HG02678 (cell line): ENCODE results near the gene MICA.
A peak's percentile ranks its signal among the peaks of the same experiment; 100 is the strongest.
"Not testable (repeated sequence)": the region's sequence is repeated elsewhere in the genome, so short reads cannot be mapped to it uniquely, and the experiment has no call there.

Source experiments
- ATAC-seq: cut with Tn5 transposase; IDR thresholded peaks from one replicate; pipeline ENCODE4 v1.9.1; 2021; ENCODE audit warnings: mild to moderate bottlenecking, moderate library complexity; ENCODE audit not compliant: unreplicated experiment

The MICA gene

GRCh38 chr6:31379850-31380249 is 23.5 kb upstream of the MICA start:
- ATAC-seq: no peak

DNA sequence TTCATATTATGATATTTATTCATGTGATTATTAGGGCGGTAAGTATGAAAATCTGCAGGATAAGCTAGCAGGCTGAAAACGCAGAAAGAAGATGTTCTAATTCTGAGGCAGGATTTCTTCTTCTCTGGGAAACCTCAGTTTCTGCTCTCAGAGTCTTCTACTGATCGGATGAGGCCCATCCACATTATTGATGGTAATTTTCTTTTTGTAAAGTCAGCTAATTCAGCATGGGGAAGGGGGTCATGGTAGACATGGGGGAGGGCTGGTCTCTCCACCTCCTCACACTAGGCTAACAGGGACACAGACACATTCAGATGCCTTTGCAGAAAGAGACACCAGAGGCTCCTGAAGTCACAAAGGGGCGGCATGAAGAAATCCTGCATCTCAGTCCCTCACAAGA is 21.7 kb upstream of the MICA start:
- ATAC-seq: no peak

- no peak for ATAC-seq
Observed at GRCh38 chr6:31383149-31383548, 20.2 kb upstream of the MICA start.

DNA sequence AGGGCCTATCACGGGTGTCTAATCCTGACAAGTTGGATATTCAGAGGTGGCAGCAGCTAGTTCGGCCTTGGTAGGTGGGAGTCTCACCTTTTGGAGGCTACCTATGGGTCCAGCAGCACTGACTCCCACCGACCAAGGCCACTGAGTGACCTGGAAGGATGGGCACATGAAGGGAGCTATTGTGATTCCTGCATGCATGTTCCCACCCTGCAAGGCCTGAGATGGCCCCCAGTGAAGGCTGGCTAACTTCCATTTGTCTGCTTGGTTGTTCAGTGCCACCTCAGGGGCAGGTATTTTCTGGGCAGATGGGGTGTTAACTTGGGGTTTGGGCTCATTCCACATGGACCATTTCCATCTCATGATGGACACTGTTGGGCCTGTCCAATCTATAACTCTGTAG is 18.4 kb upstream of the MICA start:
- no peak for ATAC-seq

DNA sequence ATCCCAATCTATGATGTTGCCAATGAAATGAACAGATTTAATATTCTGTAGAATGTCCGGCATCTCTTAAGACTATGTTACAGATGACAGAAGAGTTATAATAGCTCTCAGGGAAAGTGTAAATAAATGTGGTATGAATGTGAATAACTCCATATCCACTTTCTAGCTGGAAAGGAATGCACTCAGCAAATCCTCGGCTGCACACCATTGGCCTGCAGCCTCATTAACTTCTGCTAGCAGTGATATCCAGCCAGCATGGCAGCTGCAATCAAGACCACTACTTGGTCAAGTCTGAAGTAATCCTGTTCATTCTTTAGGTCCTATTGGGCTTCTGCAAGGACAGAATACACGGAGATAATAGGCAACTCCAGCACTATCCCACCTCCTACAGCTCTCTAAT is 17.3 kb upstream of the MICA start:
- no peak for ATAC-seq

- ATAC-seq: no peak
Observed at GRCh38 chr6:31386977-31387376, 16.4 kb upstream of the MICA start.

DNA sequence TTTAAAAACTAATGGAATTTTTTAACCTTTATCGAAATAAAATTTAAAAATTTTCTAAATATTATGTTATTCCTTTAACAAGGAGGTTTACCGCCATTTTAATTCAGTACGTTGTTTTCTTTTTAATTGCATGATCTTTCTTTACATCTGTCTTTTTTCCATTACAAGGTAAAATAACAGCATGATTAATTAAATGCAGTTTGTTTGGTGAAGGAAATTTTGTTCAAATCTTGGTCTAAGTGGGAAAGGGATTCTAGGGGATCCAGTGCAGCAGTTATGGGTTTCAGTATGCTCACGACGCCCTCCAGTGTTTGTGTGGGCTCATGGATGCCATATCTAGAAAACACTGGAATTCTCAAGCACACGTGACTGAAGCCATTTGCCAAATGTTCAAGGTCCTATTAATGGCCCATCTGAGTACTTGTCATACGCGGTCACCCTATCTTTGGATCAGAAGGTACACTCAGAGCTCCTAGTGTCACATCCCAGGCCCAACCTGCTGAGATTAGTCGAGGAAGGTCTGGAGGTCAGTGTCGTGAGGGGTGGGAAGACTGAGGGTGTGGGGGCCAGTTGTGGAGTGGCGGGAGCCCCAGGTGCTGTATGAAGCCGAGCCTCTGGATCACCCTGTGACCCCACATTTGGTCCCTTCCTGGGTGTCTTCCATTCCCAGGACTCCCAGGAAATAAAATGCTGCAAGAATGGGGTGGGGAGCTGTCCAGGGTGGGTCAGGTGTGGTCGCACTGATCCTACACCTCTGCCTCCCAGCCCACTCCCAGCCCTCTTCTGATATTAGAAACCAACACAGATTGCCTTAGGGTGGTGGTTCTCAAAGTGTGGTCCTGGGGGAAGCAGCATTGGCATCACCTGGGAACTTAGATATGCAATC is 14.2 kb upstream of the MICA start:
- ATAC-seq: not testable (repeated sequence)

GRCh38 chr6:31389802-31390132 is 13.6 kb upstream of the MICA start:
- ATAC-seq: not testable (repeated sequence)

DNA sequence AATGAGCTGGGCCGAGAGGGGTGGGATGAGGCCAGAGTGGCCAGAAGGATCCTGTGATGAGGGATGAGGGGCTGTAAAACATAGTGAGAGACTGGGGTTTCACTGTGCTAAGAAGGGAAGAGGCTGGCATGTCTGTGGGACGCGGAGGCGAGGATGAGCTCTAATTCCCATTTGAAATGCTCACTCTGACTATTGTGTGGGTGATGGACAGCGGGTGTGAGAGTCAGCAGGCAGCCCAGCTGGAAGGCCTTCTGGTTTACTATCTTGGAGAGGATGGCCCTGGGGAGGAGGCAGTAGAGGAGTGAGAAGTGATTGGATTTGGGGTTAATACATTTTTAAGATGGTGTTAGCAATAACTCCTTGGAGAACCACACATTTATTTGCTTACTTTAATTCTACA is 9.5 kb upstream of the MICA start:
- no peak for ATAC-seq

GRCh38 chr6:31394381-31394780 is 9.0 kb upstream of the MICA start:
- no peak for ATAC-seq

GRCh38 chr6:31395832-31396231 is 7.6 kb upstream of the MICA start:
- ATAC-seq: no peak

DNA sequence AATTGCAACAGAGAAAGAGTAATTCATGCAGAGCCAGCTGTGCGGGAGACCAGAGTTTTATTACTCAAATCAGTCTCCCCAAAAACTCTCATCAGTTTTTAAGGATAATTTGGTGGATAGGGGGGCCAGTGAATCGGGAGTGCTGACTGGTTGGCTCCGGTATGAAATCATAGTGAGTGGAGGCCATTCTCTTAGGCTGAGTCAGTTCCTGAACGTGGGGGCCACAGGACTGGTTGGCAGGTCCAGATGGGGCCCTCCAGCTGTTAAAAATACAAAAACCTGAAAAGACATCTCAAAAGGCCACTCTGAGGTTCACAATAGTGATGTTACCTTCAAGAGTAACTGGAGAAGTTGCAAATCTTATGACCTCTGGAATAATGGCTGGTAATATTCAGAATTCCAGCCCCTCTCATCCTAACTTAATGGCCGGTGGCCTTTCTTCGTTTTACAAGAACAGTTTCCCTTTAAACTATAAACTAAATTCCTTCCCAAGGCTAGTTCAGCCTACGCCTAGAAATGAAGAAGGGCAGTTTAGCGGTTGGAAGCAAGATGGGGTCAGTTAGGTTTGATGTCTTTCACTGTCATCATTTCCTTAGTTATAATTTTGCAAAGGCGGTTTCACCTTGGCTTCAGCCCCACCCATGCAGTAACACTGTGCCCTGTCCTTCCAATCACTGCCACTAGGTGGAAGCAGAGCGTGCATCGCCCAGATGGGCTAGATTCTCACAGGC is 6.8 kb upstream of the MICA start:
- ATAC-seq: peak; percentile 45

DNA sequence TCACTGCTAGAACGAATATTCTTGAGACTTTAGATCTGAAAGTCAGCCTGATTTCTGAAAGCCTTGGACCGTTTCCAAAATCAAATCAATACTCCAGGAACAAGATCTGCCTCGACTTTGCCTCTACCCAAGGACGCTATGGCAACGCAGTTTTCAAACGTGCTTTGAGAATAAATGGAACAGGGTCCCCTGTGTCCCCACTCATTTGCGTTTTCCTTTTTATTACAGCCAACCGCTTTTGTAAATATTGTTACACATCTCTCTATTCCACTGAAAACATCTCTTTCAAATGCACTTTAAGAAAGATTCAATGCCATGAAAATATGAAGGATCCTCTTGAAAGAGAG is 6.3 kb upstream of the MICA start:
- ATAC-seq: not testable (repeated sequence)

GRCh38 chr6:31397901-31398525 is 5.4 kb upstream of the MICA start:
- no peak for ATAC-seq

- ATAC-seq: peak; percentile 41
Observed at GRCh38 chr6:31399589-31400466, 3.6 kb upstream of the MICA start.

GRCh38 chr6:31400467-31401289 is 2.7 kb upstream of the MICA start:
- ATAC-seq: peak; percentile 43

DNA sequence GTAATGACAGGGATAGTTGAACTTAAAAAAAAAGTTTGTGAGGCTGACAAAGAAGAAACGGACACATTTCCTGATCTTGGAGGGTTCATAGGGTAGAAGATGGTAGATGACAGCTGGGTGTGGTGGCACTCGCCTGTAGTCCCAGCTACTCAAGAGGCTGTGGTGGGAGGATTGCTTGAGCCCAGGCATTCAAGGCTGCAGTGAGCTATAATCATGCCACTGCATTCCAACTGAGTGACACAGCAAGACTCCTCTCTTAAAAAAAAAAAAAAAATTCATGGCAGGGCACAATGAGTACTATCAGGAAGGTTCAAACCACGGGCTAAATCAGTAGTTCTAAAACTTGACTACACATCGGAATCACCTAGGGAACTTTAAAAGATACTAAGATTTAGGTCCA is 2.0 kb upstream of the MICA start:
- no peak for ATAC-seq

DNA sequence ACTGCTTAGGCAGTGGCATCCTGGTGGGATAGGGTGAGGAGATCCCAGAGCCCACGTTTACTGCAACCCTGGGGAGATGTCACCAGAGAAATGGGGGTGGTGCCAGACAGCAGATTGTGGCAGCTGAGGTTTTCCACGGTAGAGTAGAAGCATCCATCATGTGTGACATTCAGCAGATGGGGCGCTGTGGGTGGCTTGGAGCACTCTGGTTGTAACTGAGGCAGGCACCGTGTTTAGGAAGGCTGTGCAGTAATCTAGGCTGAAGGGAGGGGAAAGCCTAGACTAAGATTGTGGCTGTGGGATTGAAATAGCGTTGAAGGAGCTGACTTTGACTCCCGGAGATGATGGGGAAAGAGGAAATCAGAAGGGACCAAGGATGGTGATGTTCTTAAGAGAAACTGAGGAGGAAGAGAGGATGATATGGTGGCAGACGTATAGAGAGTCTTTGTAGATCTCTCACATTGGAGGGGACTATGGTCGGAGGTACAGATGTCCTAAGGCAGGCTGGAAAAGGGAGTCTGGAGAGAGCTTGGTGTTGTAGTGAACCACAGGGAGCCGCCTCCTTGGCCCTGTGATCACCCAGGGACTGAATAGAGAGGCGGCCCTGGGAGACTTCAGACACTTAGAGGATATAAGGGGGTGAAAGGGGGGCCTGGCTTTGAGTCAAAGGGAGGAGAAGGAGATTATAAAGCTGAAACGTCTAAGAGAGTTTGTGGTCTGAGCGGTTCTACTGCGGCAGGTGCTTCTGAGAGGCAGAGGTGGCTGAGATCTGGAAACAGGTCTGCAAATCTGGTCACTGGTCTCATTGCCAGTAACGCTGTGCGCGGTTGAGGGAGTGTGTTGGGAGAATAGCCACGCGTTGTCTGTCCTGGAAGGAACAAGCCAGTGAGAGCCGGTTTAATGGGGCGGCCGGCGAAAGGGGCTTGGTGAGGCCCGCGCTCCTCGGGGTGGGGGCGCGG is 792 bp upstream of the MICA start:
- ATAC-seq: peak; percentile 4

DNA sequence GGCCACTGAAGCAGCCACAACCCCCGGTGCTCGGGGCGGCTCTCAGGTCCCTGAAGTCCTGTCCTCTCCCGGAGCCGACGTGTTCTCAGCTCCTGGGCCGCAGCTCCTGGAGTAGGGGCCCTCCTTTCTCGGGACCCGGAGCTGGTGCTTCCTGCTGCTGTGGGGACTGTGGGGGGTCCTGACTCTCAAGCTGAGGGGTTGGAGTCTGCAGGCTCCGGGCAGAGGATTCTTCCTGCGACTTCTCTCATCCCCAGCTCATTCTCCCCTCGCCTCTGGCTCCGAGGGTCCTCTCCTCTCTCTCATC is 618 bp downstream of the MICA start:
- ATAC-seq: not testable (repeated sequence)
